A549 (cell line): ENCODE measurements around the gene SLC25A11. TPM values are rescaled to one million over a fixed set of nuclear protein-coding genes. Genes with fewer than 3 reads are reported as not detected.
A peak's percentile ranks its signal among the peaks of the same experiment; 100 is the strongest.

ENCODE experiments used
- ATAC-seq, 2 experiments: fragments of 200-7000 bp in 1 of 2; fragments of >200 bp in 1 of 2; cut with Nextera tagmentation in 1 of 2; cut with Tn5 transposase in 1 of 2; 3 replicates each; pipeline versions ENCODE4 v1.8.0 to v1.9.1; 2018 to 2020; ENCODE audit warnings: mild to moderate bottlenecking in 1 of 2, moderate library complexity in 1 of 2
- CTCF ChIA-PET: fragments of 300-600 bp; sonication (Branson Sonifier 250); formaldehyde crosslinking; extraction: SDS; loops from one replicate; lab custom pipeline; 2021; ENCODE audit warnings: antibody characterized with exemption, inconsistent platforms; lab: Yijun Ruan, JAX
- POLR2A ChIA-PET: fragments of 350-600 bp; formaldehyde crosslinking; extraction: SDS; loops from one replicate; lab custom pipeline; 2021; ENCODE audit warnings: antibody characterized with exemption, inconsistent platforms; lab: Yijun Ruan, JAX
- DNase-seq, 2 experiments: peaks; one replicate each; pipeline versions ENCODE4 v3.0.0 to v3.0.0-alpha.2; 2011 to 2016; ENCODE audit warnings: low read depth in 1 of 2, low spot score in 1 of 2
- FAIRE-seq: peaks from 2 replicates; lab custom pipeline; 2011; peaks lifted over from hg19 to GRCh38; lab: Jason Lieb, UNC
- H3K27ac ChIP-seq, 2 experiments: fragments of >200 bp; sonication (Bioruptor Twin); formaldehyde crosslinking; 3 replicates each; pipeline ENCODE4 v1.5.1; 2016 to 2017
- H3K4me1 ChIP-seq: fragments of >200 bp; sonication (Bioruptor Twin); formaldehyde crosslinking; 3 replicates; pipeline ENCODE4 v1.6.1; 2016
- H3K4me2 ChIP-seq: fragments of >200 bp; sonication (Bioruptor Twin); formaldehyde crosslinking; 3 replicates; pipeline ENCODE4 v1.6.1; 2016
- H3K4me3 ChIP-seq: fragments of >200 bp; sonication (Bioruptor Twin); formaldehyde crosslinking; 3 replicates; pipeline ENCODE4 v1.5.1; 2016
- H3K9me3 ChIP-seq: fragments of >200 bp; sonication (Bioruptor Twin); formaldehyde crosslinking; 3 replicates; pipeline ENCODE4 v1.6.1; 2016
- CBX2 ChIP-seq: fragments of 200-600 bp; sonication (generic); IDR thresholded peaks from 2 replicates; pipeline ENCODE4 v1.6.1; 2016; ENCODE audit warnings: low read depth, mild to moderate bottlenecking, borderline replicate concordance
- CBX8 ChIP-seq: fragments of 200-600 bp; sonication (generic); IDR thresholded peaks from 2 replicates; pipeline ENCODE4 v1.6.1; 2016
- EHF ChIP-seq: fragments of 250-450 bp; sonication (Bioruptor Pico); IDR thresholded peaks from 2 replicates; pipeline ENCODE4 v1.5.0; 2020; ENCODE audit warnings: mild to moderate bottlenecking
- ESRRA ChIP-seq: fragments of 150-350 bp; IDR thresholded peaks from 2 replicates; pipeline ENCODE4 v1.6.1; 2014; ENCODE audit warnings: mild to moderate bottlenecking, low read length, borderline replicate concordance
- FOSL2 ChIP-seq, 2 experiments: fragments of 450-650 bp in 1 of 2; fragments of >200 bp in 1 of 2; sonication (Bioruptor Twin) in 1 of 2; formaldehyde crosslinking; IDR thresholded peaks; 2 replicates each; pipeline versions ENCODE4 v1.5.0 to v1.6.1; 2016 to 2020; ENCODE audit warnings: mild to moderate bottlenecking in 1 of 2, moderate library complexity in 1 of 2
- GATA3 ChIP-seq: IDR thresholded peaks from 2 replicates; pipeline ENCODE4 v1.6.1; 2012; ENCODE audit warnings: borderline replicate concordance
- JUNB ChIP-seq: fragments of >200 bp; sonication (Bioruptor Twin); formaldehyde crosslinking; IDR thresholded peaks from 2 replicates; pipeline ENCODE4 v1.6.1; 2016
- KDM5A ChIP-seq: fragments of 200-600 bp; sonication (generic); IDR thresholded peaks from 2 replicates; pipeline ENCODE4 v1.6.1; 2016; ENCODE audit warnings: antibody characterized with exemption, mild to moderate bottlenecking
- MAFK ChIP-seq: fragments of 450-650 bp; IDR thresholded peaks from 2 replicates; pipeline ENCODE4 v1.6.1; 2014; ENCODE audit not compliant: partially characterized antibody
- PHF8 ChIP-seq: fragments of 200-600 bp; sonication (generic); IDR thresholded peaks from 2 replicates; pipeline ENCODE4 v1.6.1; 2016; ENCODE audit warnings: low read depth, mild to moderate bottlenecking, antibody characterized with exemption, moderate library complexity, borderline replicate concordance
- POLR2AphosphoS2 ChIP-seq: conservative IDR thresholded peaks from 2 replicates; pipeline ENCODE4 v1.6.1; 2012; ENCODE audit warnings: low read length, improper control_type of control experiment, inconsistent platforms
- RAD21 ChIP-seq, 2 experiments: fragments of >200 bp in 1 of 2; sonication (Bioruptor Twin) in 1 of 2; formaldehyde crosslinking in 1 of 2; IDR thresholded peaks in 1 of 2; conservative IDR thresholded peaks in 1 of 2; 2 replicates in 1 of 2; 3 replicates in 1 of 2; pipeline ENCODE4 v1.6.1; 2012 to 2018; ENCODE audit warnings: inconsistent platforms in 1 of 2
- RCOR1 ChIP-seq: fragments of 150-350 bp; IDR thresholded peaks from 2 replicates; pipeline ENCODE4 v1.6.1; 2014; ENCODE audit warnings: antibody characterized with exemption, low read length, low read depth
- SMC3 ChIP-seq: fragments of >200 bp; sonication (Bioruptor Twin); formaldehyde crosslinking; IDR thresholded peaks from 3 replicates; pipeline ENCODE4 v1.6.1; 2018; ENCODE audit warnings: inconsistent platforms
- SREBF2 ChIP-seq: fragments of 450-650 bp; IDR thresholded peaks from 2 replicates; pipeline ENCODE4 v1.6.1; 2014; ENCODE audit warnings: mild to moderate bottlenecking, moderate library complexity
- ZFP36 ChIP-seq: fragments of 450-650 bp; IDR thresholded peaks from 2 replicates; pipeline ENCODE4 v1.6.1; 2014; ENCODE audit warnings: borderline replicate concordance; ENCODE audit not compliant: partially characterized antibody
- ZSCAN20 ChIP-seq: fragments of 250-450 bp; sonication (Bioruptor Pico); IDR thresholded peaks from 2 replicates; pipeline ENCODE4 v1.8.0; 2022; ENCODE audit warnings: mild to moderate bottlenecking, moderate library complexity
- WGBS: methylation state at CpG from one replicate; pipeline ENCODE4 v1.1.6; 2017; ENCODE audit errors: missing lambda C conversion rate; 5-methylcytosine and 5-hydroxymethylcytosine counted together
- polyA plus RNA-seq, 4 experiments: library from polyadenylated mRNA; depleted of rRNA in 3 of 4; stranded (reverse); fragments of >200 nt; fragmentation: RNase III in 1 of 4; extraction: RNeasy Plus Mini Kit Qiagen cat#74134 plus additional on column Dnase treatment in 1 of 4; gene quantifications; 2 replicates in 3 of 4; 3 replicates in 1 of 4; pipeline ENCODE4 v1.2.3, GENCODE V29; 2011 to 2017
- TF ChIP-seq, protein P1 (sequence below): fragments of >200 bp; sonication (Bioruptor Twin); formaldehyde crosslinking; IDR thresholded peaks from 3 replicates; pipeline ENCODE4 v1.6.1; 2016
- TF ChIP-seq, protein P2 (sequence below): fragments of 200-600 bp; sonication (generic); IDR thresholded peaks from 2 replicates; pipeline ENCODE4 v1.6.1; 2016; ENCODE audit warnings: antibody characterized with exemption, mild to moderate bottlenecking, moderate library complexity

The SLC25A11 gene
- polyA plus RNA-seq, 2 of the 4 experiments (the other 2 are of a cell fraction): 60.2 to 69.2 TPM

DNA sequence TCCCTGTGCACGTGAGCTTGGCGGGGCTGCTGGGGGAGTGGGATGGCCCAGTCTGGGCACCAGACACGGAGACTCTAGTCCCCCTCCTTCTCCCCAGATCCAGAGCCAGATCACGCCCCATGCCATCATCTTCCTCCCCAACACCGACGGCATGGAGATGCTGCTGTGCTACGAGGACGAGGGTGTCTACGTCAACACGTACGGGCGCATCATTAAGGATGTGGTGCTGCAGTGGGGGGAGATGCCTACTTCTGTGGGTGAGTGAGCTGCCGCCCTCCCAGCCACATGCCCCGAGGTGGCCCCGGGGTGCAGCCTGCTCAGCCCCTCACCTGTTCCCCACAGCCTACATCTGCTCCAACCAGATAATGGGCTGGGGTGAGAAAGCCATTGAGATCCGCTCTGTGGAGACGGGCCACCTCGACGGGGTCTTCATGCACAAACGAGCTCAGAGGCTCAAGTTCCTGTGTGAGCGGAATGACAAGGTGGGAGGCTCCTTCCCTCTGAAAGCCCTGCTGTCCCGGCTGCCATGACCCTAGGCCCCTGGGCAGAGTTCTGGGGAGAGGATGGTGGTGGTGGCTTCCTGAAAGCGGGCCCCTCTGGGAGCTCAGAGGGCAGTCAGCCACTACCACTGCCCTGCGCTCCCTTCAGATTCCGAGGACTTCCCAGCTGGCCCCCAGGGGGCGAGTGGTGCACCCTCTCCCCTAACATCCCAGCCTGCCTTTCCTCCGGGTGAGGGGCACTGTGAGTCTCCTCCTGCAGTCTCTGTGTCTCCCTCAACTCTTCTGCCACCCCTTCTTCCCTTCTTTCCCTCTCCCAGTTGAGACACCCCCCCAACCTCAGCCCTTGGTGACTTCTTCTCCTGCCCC is 43.3 kb downstream of the SLC25A11 start:
- no peak overlapping the region for H3K27ac ChIP-seq
- H3K4me3 ChIP-seq: no peak overlapping the region
- DNase-seq (no peak), FAIRE-seq (no peak), ATAC-seq (peak in 1 of 2 experiments; percentile 26; a peak in 3 of 6 replicates)
- H3K4me1 ChIP-seq: no peaks in the 10 kb centered on the region
- no peaks in the 10 kb centered on the region for H3K9me3 ChIP-seq
- POLR2A ChIA-PET: no interaction called here
- H3K4me2 ChIP-seq: no peak overlapping the region
- TF ChIP-seq KDM5A: no peak
- TF ChIP-seq JUNB: no peak
- TF ChIP-seq GATA3: no peak
- TF ChIP-seq, protein P1, sequence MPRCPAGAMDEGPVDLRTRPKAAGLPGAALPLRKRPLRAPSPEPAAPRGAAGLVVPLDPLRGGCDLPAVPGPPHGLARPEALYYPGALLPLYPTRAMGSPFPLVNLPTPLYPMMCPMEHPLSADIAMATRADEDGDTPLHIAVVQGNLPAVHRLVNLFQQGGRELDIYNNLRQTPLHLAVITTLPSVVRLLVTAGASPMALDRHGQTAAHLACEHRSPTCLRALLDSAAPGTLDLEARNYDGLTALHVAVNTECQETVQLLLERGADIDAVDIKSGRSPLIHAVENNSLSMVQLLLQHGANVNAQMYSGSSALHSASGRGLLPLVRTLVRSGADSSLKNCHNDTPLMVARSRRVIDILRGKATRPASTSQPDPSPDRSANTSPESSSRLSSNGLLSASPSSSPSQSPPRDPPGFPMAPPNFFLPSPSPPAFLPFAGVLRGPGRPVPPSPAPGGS: no peak
- TF ChIP-seq, protein P2, sequence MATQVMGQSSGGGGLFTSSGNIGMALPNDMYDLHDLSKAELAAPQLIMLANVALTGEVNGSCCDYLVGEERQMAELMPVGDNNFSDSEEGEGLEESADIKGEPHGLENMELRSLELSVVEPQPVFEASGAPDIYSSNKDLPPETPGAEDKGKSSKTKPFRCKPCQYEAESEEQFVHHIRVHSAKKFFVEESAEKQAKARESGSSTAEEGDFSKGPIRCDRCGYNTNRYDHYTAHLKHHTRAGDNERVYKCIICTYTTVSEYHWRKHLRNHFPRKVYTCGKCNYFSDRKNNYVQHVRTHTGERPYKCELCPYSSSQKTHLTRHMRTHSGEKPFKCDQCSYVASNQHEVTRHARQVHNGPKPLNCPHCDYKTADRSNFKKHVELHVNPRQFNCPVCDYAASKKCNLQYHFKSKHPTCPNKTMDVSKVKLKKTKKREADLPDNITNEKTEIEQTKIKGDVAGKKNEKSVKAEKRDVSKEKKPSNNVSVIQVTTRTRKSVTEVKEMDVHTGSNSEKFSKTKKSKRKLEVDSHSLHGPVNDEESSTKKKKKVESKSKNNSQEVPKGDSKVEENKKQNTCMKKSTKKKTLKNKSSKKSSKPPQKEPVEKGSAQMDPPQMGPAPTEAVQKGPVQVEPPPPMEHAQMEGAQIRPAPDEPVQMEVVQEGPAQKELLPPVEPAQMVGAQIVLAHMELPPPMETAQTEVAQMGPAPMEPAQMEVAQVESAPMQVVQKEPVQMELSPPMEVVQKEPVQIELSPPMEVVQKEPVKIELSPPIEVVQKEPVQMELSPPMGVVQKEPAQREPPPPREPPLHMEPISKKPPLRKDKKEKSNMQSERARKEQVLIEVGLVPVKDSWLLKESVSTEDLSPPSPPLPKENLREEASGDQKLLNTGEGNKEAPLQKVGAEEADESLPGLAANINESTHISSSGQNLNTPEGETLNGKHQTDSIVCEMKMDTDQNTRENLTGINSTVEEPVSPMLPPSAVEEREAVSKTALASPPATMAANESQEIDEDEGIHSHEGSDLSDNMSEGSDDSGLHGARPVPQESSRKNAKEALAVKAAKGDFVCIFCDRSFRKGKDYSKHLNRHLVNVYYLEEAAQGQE: no peak
- TF ChIP-seq ZSCAN20 (CRISPR knock-in tag): no peak
- no peak for TF ChIP-seq EHF (CRISPR knock-in tag)
- no peak for TF ChIP-seq FOSL2 (IDR thresholded peaks at IDR 0.05)
- no peak for TF ChIP-seq FOSL2 (CRISPR knock-in tag; IDR thresholded peaks at IDR 0.05)
- no peak for TF ChIP-seq PHF8
- TF ChIP-seq CBX2: no peak
- TF ChIP-seq POLR2AphosphoS2: no peak
- no peak for TF ChIP-seq MAFK
- TF ChIP-seq SREBF2: no peak
- no peak for TF ChIP-seq SMC3
- TF ChIP-seq RCOR1: no peak
- no peak for TF ChIP-seq ZFP36
- WGBS: 92% methylated on average over 27 of the region's 27 CpGs
- CTCF ChIA-PET: interaction anchor here (0.5 to 2.5 kb wide), 15 partner anchors 8 to 330 kb away, joined by 3 to 7 read pairs (median 4); partner anchors contain the start of genes ARRB2, CAMTA2 and MED11

DNA sequence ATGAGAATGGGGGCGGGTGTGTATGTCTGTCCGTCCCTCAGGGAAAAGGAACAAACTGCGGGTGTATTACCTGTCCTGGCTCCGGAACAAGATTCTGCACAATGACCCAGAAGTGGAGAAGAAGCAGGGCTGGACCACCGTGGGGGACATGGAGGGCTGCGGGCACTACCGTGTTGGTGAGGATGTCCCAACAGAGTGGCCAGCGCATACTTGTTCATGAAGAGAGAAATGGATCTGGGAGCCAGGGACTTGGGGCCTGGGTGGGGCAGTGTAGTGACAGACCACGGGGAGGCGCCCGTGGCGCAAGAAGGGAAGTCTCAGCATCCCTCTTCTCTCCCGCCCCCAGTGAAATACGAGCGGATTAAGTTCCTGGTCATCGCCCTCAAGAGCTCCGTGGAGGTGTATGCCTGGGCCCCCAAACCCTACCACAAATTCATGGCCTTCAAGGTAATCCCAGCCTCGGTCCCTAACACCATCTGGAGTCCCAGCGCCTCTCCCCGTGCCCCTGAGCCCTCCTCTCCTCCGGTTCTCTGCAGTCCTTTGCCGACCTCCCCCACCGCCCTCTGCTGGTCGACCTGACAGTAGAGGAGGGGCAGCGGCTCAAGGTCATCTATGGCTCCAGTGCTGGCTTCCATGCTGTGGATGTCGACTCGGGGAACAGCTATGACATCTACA is 44.1 kb downstream of the SLC25A11 start:
- H3K4me2 ChIP-seq: no peak overlapping the region
- H3K4me1 ChIP-seq: no peaks in the 10 kb centered on the region
- no peaks in the 10 kb centered on the region for H3K9me3 ChIP-seq
- H3K4me3 ChIP-seq: no peak overlapping the region
- H3K27ac ChIP-seq: no peak overlapping the region
- WGBS: 85% methylated on average over 27 of the region's 27 CpGs
- POLR2A ChIA-PET: no interaction called here
- CTCF ChIA-PET: interaction anchor here (0.5 to 2.5 kb wide), 14 partner anchors 8 to 329 kb away, joined by 3 to 8 read pairs (median 4); partner anchors contain the start of gene ARRB2
- peak in 1 of 2 experiments; percentile 42; a peak in 3 of 6 replicates for ATAC-seq
- TF ChIP-seq RAD21 (conservative IDR thresholded peaks at IDR 0.05 in 1 of 2, IDR thresholded peaks at IDR 0.05 in 1 of 2) (0 out of 5 replicates have a peak, but pooled peaks of 1 of the 2 experiments have one; percentile 3), CBX8 (no peak), ESRRA (peak; percentile 61; the same call in 1 of the 2 replicates), KDM5A (no peak)
- no peak for FAIRE-seq
- no peak for DNase-seq
